HCT116 (cell line): ENCODE data around the gene F10. TPM values are rescaled to one million over a fixed set of nuclear protein-coding genes. Genes with fewer than 3 reads are reported as not detected.

Experiments
- ATAC-seq: fragments of 200-7000 bp; cut with Tn5 transposase; 2 replicates; pipeline ENCODE4 v1.9.1; 2020; ENCODE audit warnings: mild to moderate bottlenecking, moderate library complexity
- BruUV-seq: library from RNA; stranded (reverse); fragments of 400-500 nt; replicated peaks from 2 replicates; lab custom pipeline; 2021; lab: Mats Ljungman, UMichigan
- CTCF ChIA-PET: fragments of 300-600 bp; sonication (Branson Sonifier 250); formaldehyde crosslinking; loops from one replicate; lab custom pipeline; 2021; ENCODE audit warnings: antibody characterized with exemption; lab: Charles Lee
- POLR2A ChIA-PET: fragments of 300-600, 350-600 bp; sonication (Branson Sonifier 250); formaldehyde crosslinking; loops from one replicate; lab custom pipeline; 2021; ENCODE audit warnings: antibody characterized with exemption; lab: Charles Lee
- RAD21 ChIA-PET, 2 experiments: fragments of 300-600 bp; sonication (Branson Sonifier 250); formaldehyde crosslinking; loops; one replicate each; lab custom pipeline; 2023; ENCODE audit warnings: low total read pairs in 2 of 2; ENCODE audit not compliant: uncharacterized antibody in 2 of 2, unreplicated experiment in 2 of 2, low non-redundant PET in 1 of 2; lab: Charles Lee
- DNase-seq: peaks from one replicate; pipeline ENCODE4 v3.0.0-alpha.2; 2010; ENCODE audit warnings: low read depth, low spot score
- H2AFZ ChIP-seq: fragments of 200-600 bp; shearing (Covaris generic), sonication (generic); 2 replicates; pipeline ENCODE4 v1.6.1; 2017; ENCODE audit warnings: low read depth, mixed run types, mixed read lengths, antibody characterized with exemption, low read length; ENCODE audit not compliant: poor library complexity, severe bottlenecking
- H3K27ac ChIP-seq: 2 replicates; pipeline ENCODE4 v1.5.1; 2012; ENCODE audit warnings: low read depth, low read length
- H3K27me3 ChIP-seq: fragments of 200-600 bp; sonication (generic); 2 replicates; pipeline ENCODE4 v1.6.1; 2016; ENCODE audit warnings: mixed run types, low read length, mixed read lengths; ENCODE audit not compliant: insufficient read depth
- H3K36me3 ChIP-seq, 2 experiments: fragments of 200-500 bp in 1 of 2; fragments of 200-600 bp in 1 of 2; sonication (Bioruptor generic) in 1 of 2; sonication (generic) in 1 of 2; 2 replicates each; pipeline versions ENCODE4 v1.5.1 to v1.6.1; 2014 to 2016; ENCODE audit warnings: low read length in 2 of 2, inconsistent platforms in 1 of 2, mixed read lengths in 1 of 2, mixed run types in 1 of 2; ENCODE audit not compliant: insufficient read depth in 2 of 2, control insufficient read depth in 1 of 2
- H3K4me1 ChIP-seq, 2 experiments: fragments of 200-600 bp in 1 of 2; sonication (generic) in 1 of 2; 2 replicates each; pipeline versions ENCODE4 v1.5.1 to v1.6.1; 2012 to 2017; ENCODE audit warnings: low read length in 2 of 2, inconsistent platforms in 1 of 2, mild to moderate bottlenecking in 1 of 2, mixed read lengths in 1 of 2, mixed run types in 1 of 2, moderate library complexity in 1 of 2; ENCODE audit not compliant: insufficient read depth in 2 of 2, control insufficient read depth in 1 of 2
- H3K4me2 ChIP-seq: fragments of 200-600 bp; sonication (generic); 2 replicates; pipeline ENCODE4 v1.6.1; 2017; ENCODE audit warnings: mixed run types, low read length, mixed read lengths
- H3K4me3 ChIP-seq, 2 experiments: fragments of 200-600 bp in 1 of 2; sonication (generic) in 1 of 2; replicated peaks in 1 of 2; 2 replicates each; pipeline ENCODE4 v1.5.1; 2011 to 2016; ENCODE audit warnings: low read length in 2 of 2, control low read depth in 1 of 2, low read depth in 1 of 2, mild to moderate bottlenecking in 1 of 2, mixed read lengths in 1 of 2, mixed run types in 1 of 2
- H3K79me2 ChIP-seq: fragments of 200-600 bp; sonication (generic); 2 replicates; pipeline ENCODE4 v1.6.1; 2017; ENCODE audit warnings: mild to moderate bottlenecking, mixed run types, low read length, moderate library complexity, mixed read lengths; ENCODE audit not compliant: insufficient read depth
- H3K9ac ChIP-seq: fragments of 200-600 bp; sonication (generic); 2 replicates; pipeline ENCODE4 v1.6.1; 2016; ENCODE audit warnings: low read length, mixed read lengths
- H3K9me2 ChIP-seq: fragments of 200-600 bp; sonication (generic), shearing (Covaris generic); 2 replicates; pipeline ENCODE4 v1.6.1; 2017; ENCODE audit warnings: mixed run types, mild to moderate bottlenecking, moderate library complexity; ENCODE audit not compliant: insufficient read depth
- H3K9me3 ChIP-seq, 2 experiments: fragments of 200-500 bp in 1 of 2; fragments of 200-600 bp in 1 of 2; sonication (Bioruptor generic) in 1 of 2; sonication (generic) in 1 of 2; 2 replicates each; pipeline ENCODE4 v1.6.1; 2014 to 2017; ENCODE audit warnings: low read length in 2 of 2, mixed read lengths in 2 of 2, inconsistent platforms in 1 of 2, low read depth in 1 of 2, mild to moderate bottlenecking in 1 of 2, mixed run types in 1 of 2, moderate library complexity in 1 of 2; ENCODE audit not compliant: control insufficient read depth in 1 of 2, insufficient read depth in 1 of 2
- H4K20me1 ChIP-seq: fragments of 200-600 bp; sonication (generic), shearing (Covaris generic); 2 replicates; pipeline ENCODE4 v1.6.1; 2017; ENCODE audit warnings: mixed run types, mild to moderate bottlenecking, moderate library complexity; ENCODE audit not compliant: insufficient read depth
- ATF3 ChIP-seq: IDR thresholded peaks from 2 replicates; pipeline ENCODE4 v1.6.1; 2012
- CBX3 ChIP-seq: IDR thresholded peaks from 2 replicates; pipeline ENCODE4 v1.6.1; 2012; ENCODE audit warnings: low read depth
- CEBPB ChIP-seq: IDR thresholded peaks from 2 replicates; pipeline ENCODE4 v1.6.1; 2012; ENCODE audit warnings: low read depth
- EGR1 ChIP-seq: IDR thresholded peaks from 2 replicates; pipeline ENCODE4 v1.6.1; 2012; ENCODE audit warnings: low read depth
- ELF1 ChIP-seq: IDR thresholded peaks from 2 replicates; pipeline ENCODE4 v1.6.1; 2012; ENCODE audit warnings: low read depth, borderline replicate concordance
- EZH2 ChIP-seq: fragments of 200-600 bp; sonication (generic); IDR thresholded peaks from 2 replicates; pipeline ENCODE4 v1.6.1; 2017; ENCODE audit warnings: antibody characterized with exemption, mixed run types
- FOSL1 ChIP-seq: IDR thresholded peaks from 2 replicates; pipeline ENCODE4 v1.6.1; 2012; ENCODE audit warnings: low read depth
- JUND ChIP-seq: IDR thresholded peaks from 2 replicates; pipeline ENCODE4 v1.6.1; 2012
- MAX ChIP-seq: IDR thresholded peaks from 2 replicates; pipeline ENCODE4 v1.6.1; 2012
- POLR2A ChIP-seq: IDR thresholded peaks from 2 replicates; pipeline ENCODE4 v1.7.0; 2011; ENCODE audit warnings: borderline replicate concordance; ENCODE audit not compliant: insufficient read depth, insufficient read length; ENCODE audit errors: extremely low read depth
- RAD21 ChIP-seq: IDR thresholded peaks from 2 replicates; pipeline ENCODE4 v1.6.1; 2012; ENCODE audit warnings: low read depth, mild to moderate bottlenecking
- SIN3A ChIP-seq: IDR thresholded peaks from 2 replicates; pipeline ENCODE4 v1.6.1; 2012; ENCODE audit warnings: low read depth
- SP1 ChIP-seq: IDR thresholded peaks from 2 replicates; pipeline ENCODE4 v1.6.1; 2012; ENCODE audit warnings: low read depth
- SRF ChIP-seq: IDR thresholded peaks from 2 replicates; pipeline ENCODE4 v1.6.1; 2012; ENCODE audit warnings: low read depth
- TCF7L2 ChIP-seq: IDR thresholded peaks from 2 replicates; pipeline ENCODE4 v1.7.0; 2011; ENCODE audit warnings: borderline replicate concordance, inconsistent platforms; ENCODE audit not compliant: insufficient read depth, insufficient read length; ENCODE audit errors: extremely low read depth
- YY1 ChIP-seq: IDR thresholded peaks from 2 replicates; pipeline ENCODE4 v1.6.1; 2011; ENCODE audit warnings: low read length, low read depth, moderate library complexity, mild to moderate bottlenecking; ENCODE audit not compliant: insufficient replicate concordance; ENCODE audit errors: extremely low read depth
- ZFX ChIP-seq: fragments of 450-650 bp; IDR thresholded peaks from 2 replicates; pipeline ENCODE4 v1.6.1; 2017
- ZNF274 ChIP-seq: fragments of 200-500 bp; sonication (Bioruptor generic); IDR thresholded peaks from 2 replicates; pipeline ENCODE4 v1.6.1; 2014; ENCODE audit warnings: mild to moderate bottlenecking, low read depth, low read length, inconsistent platforms
- intact Hi-C: fragments of 100-400 bp; cut with micrococcal nuclease; formaldehyde crosslinking; loops from 2 replicates; pipeline ENCODE4 v1.10.0; 2022
- total RNA-seq: library from RNA; stranded (reverse); gene quantifications from one replicate; pipeline ENCODE4 v1.2.1, GENCODE V29; 2021; ENCODE audit not compliant: unreplicated experiment
- TF ChIP-seq, protein P1 (sequence below): IDR thresholded peaks from 2 replicates; pipeline ENCODE4 v1.6.1; 2011; ENCODE audit warnings: mild to moderate bottlenecking, low read length, moderate library complexity; ENCODE audit not compliant: insufficient replicate concordance; ENCODE audit errors: extremely low read depth

F10 gene
- total RNA-seq, 1 experiment from 2014 or later, result 4.0 TPM

DNA sequence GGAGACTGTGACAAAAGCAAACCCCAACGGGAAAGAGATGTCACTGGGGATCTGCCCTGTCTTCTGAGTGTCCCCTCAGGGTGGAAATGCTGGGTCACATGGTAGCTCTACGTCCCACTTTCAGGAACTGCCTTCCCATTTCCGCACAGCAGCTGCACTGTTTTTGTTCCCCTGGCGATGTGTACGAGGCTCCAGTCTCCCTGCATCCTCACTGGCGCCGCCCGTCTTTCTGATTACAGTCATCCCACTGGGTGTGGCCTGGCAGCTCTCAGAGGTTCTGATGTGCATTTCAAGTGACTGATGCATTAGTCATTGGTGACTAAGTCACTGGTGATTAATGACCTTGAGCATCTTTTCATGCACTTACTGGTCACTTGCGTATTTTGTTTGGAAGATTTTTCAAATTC lies 64.7 kb downstream of the F10 start (continued):
- TF ChIP-seq MAX (peak; percentile 62), FOSL1 (peak; percentile 100), RAD21 (peak; percentile 5; the same call in 1 of the 2 replicates)

- no peaks in the 10 kb centered on the region for H3K27me3 ChIP-seq
- H2AFZ ChIP-seq, result no peak overlapping the region
- no peaks in the 10 kb centered on the region for H3K9me3 ChIP-seq
- ATAC-seq (no peak), DNase-seq (no peak)
- H3K4me3 ChIP-seq, result no peak overlapping the region
- TF ChIP-seq SIN3A, result no peak
- TF ChIP-seq SP1, result no peak
- TF ChIP-seq ZFX, result no peak
- no peak for TF ChIP-seq EGR1
- TF ChIP-seq JUND, result no peak
- TF ChIP-seq ELF1, result no peak
- no peak for TF ChIP-seq YY1
- TF ChIP-seq, protein P1, sequence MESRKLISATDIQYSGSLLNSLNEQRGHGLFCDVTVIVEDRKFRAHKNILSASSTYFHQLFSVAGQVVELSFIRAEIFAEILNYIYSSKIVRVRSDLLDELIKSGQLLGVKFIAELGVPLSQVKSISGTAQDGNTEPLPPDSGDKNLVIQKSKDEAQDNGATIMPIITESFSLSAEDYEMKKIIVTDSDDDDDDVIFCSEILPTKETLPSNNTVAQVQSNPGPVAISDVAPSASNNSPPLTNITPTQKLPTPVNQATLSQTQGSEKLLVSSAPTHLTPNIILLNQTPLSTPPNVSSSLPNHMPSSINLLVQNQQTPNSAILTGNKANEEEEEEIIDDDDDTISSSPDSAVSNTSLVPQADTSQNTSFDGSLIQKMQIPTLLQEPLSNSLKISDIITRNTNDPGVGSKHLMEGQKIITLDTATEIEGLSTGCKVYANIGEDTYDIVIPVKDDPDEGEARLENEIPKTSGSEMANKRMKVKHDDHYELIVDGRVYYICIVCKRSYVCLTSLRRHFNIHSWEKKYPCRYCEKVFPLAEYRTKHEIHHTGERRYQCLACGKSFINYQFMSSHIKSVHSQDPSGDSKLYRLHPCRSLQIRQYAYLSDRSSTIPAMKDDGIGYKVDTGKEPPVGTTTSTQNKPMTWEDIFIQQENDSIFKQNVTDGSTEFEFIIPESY, result no peak
- TF ChIP-seq POLR2A, result no peak
- no peak for TF ChIP-seq SRF
- no peak for TF ChIP-seq ATF3
- TF ChIP-seq TCF7L2, result no peak
- no peak for TF ChIP-seq EZH2
- TF ChIP-seq CBX3, result no peak
- no peak for TF ChIP-seq FOSL1
- TF ChIP-seq MAX, result no peak
- no peak for TF ChIP-seq ZNF274
- no peak for TF ChIP-seq CEBPB
- H3K9me2 ChIP-seq, result no peaks in the 10 kb centered on the region
- H3K36me3 ChIP-seq, result peaks cover 35 to 61% of the 10 kb centered on the region in 2 experiments
- peaks cover 48% of the 10 kb centered on the region for H3K79me2 ChIP-seq
- H3K4me2 ChIP-seq, result peak overlapping the region; percentile 78
- H4K20me1 ChIP-seq, result no peaks in the 10 kb centered on the region; the same call in 1 of the 2 replicates
- ChIA-PET RAD21 (no interaction called here), POLR2A (interaction anchor here (1.6 kb wide), 1 partner anchor 21 kb away, joined by 7 read pairs; the partner anchor contains the start of genes CUL4A and PCID2), CTCF (no interaction called here)
- intact Hi-C loops, result no loop called here
- peak overlapping the region; percentile 13; the same call in 1 of the 2 replicates for H3K9ac ChIP-seq
- peaks cover 21 to 30% of the 10 kb centered on the region in 2 experiments for H3K4me1 ChIP-seq
- peak overlapping the region; percentile 65 for H3K27ac ChIP-seq
- BruUV-seq, result no TSS peak
Measured at GRCh38 chr13:113187883-113188665, 65.5 kb downstream of the F10 start.
